K562 (cell line): ENCODE data around the gene CNTN4. TPM values are rescaled to one million over a fixed set of nuclear protein-coding genes. Genes with fewer than 3 reads are reported as not detected.
"Not testable (repeated sequence)": the region's sequence is repeated elsewhere in the genome, so short reads cannot be mapped to it uniquely, and the experiment has no call there.

ENCODE experiments used
- ATAC-seq: fragments of 200-7000 bp; cut with Tn5 transposase; 3 replicates; pipeline ENCODE4 v1.9.1; 2020; ENCODE audit warnings: moderate library complexity
- BruUV-seq: library from RNA; stranded (reverse); fragments of 400-500 nt; replicated peaks from 2 replicates; lab custom pipeline; 2021; lab: Mats Ljungman, UMichigan
- CTCF ChIA-PET: fragments of 300-600 bp; formaldehyde crosslinking; extraction: SDS; loops from one replicate; lab custom pipeline; 2021; ENCODE audit warnings: low intra/inter-chr PET ratio; lab: Yijun Ruan, JAX
- POLR2A ChIA-PET: fragments of 300-600, 350-650 bp; sonication (Branson Sonifier 250); formaldehyde crosslinking; extraction: SDS; loops from one replicate; lab custom pipeline; 2021; ENCODE audit warnings: antibody characterized with exemption, inconsistent platforms; lab: Yijun Ruan, JAX
- DNase-seq, 4 experiments: peaks; one replicate each; pipeline versions ENCODE4 v3.0.0 to v3.0.0-alpha.2; 2011 to 2018; ENCODE audit warnings: low spot score in 3 of 4, mixed read lengths in 3 of 4; ENCODE audit errors: extremely low read depth in 1 of 4
- FAIRE-seq: peaks from 2 replicates; lab custom pipeline; 2011; peaks lifted over from hg19 to GRCh38; lab: Jason Lieb, UNC
- H2AFZ ChIP-seq: 2 replicates; pipeline ENCODE4 v1.6.0; 2011; ENCODE audit warnings: low read depth, low read length, control low read depth, inconsistent platforms
- H3K27ac ChIP-seq: fragments of 200-600 bp; 3 replicates; pipeline ENCODE4 v1.8.0; 2011; ENCODE audit warnings: low read depth, mild to moderate bottlenecking, control low read depth, inconsistent platforms, low read length, moderate library complexity, mixed read lengths; ENCODE audit errors: extremely low read depth
- H3K27me3 ChIP-seq, 2 experiments: fragments of 300-600 bp in 1 of 2; 2 replicates in 1 of 2; 3 replicates in 1 of 2; pipeline versions ENCODE4 v1.6.0 to v1.8.0; 2011; ENCODE audit warnings: inconsistent platforms in 2 of 2, low read length in 2 of 2, mild to moderate bottlenecking in 1 of 2, mixed read lengths in 1 of 2, moderate library complexity in 1 of 2; ENCODE audit not compliant: control insufficient read depth in 2 of 2, insufficient read depth in 2 of 2
- H3K36me3 ChIP-seq: fragments of 300-600 bp; 3 replicates; pipeline ENCODE4 v1.8.0; 2011; ENCODE audit warnings: mild to moderate bottlenecking, low read length, inconsistent platforms; ENCODE audit not compliant: control insufficient read depth, insufficient read depth
- H3K4me1 ChIP-seq, 2 experiments: fragments of 200-600 bp in 1 of 2; replicated peaks in 1 of 2; 2 replicates in 1 of 2; 3 replicates in 1 of 2; pipeline versions ENCODE4 v1.5.1 to v1.8.0; 2011; ENCODE audit warnings: inconsistent platforms in 2 of 2, low read length in 2 of 2, mild to moderate bottlenecking in 1 of 2, mixed read lengths in 1 of 2, moderate library complexity in 1 of 2; ENCODE audit not compliant: control insufficient read depth in 2 of 2, insufficient read depth in 2 of 2
- H3K4me2 ChIP-seq: 2 replicates; pipeline ENCODE4 v1.6.1; 2011; ENCODE audit warnings: low read length, control low read depth, inconsistent platforms, mixed read lengths; ENCODE audit not compliant: insufficient read depth
- H3K4me3 ChIP-seq: fragments of 200-600 bp; sonication (generic), shearing (Covaris generic); 2 replicates; pipeline ENCODE4 v1.5.1; 2016; ENCODE audit warnings: control low read depth, inconsistent platforms
- H3K79me2 ChIP-seq: fragments of 200-600 bp; 3 replicates; pipeline ENCODE4 v1.8.0; 2011; ENCODE audit warnings: low read length, inconsistent platforms; ENCODE audit not compliant: control insufficient read depth, insufficient read depth
- H3K9ac ChIP-seq, 2 experiments: 2 replicates each; pipeline versions ENCODE4 v1.6.0 to v1.6.1; 2011; ENCODE audit warnings: low read depth in 2 of 2, low read length in 2 of 2, control low read depth in 1 of 2, inconsistent platforms in 1 of 2, mild to moderate bottlenecking in 1 of 2, mixed read lengths in 1 of 2; ENCODE audit not compliant: insufficient read depth in 1 of 2
- H3K9me1 ChIP-seq: one replicate; pipeline ENCODE4 v1.6.0; 2011; ENCODE audit warnings: inconsistent platforms, mild to moderate bottlenecking, low read length, moderate library complexity; ENCODE audit not compliant: control insufficient read depth, insufficient read depth
- H3K9me3 ChIP-seq: replicated peaks from 2 replicates; pipeline ENCODE4 v1.5.1; 2011; ENCODE audit warnings: low read depth, low read length, inconsistent platforms; ENCODE audit not compliant: control insufficient read depth, insufficient read depth
- H4K20me1 ChIP-seq: replicated peaks from 2 replicates; pipeline ENCODE4 v1.6.1; 2011; ENCODE audit warnings: low read length, inconsistent platforms, mixed read lengths; ENCODE audit not compliant: control insufficient read depth, insufficient read depth
- ZNF717 ChIP-seq: fragments of 250-450 bp; sonication (Bioruptor Pico); IDR thresholded peaks from 2 replicates; pipeline ENCODE4 v1.5.0; 2021
- WGBS: fragments of 100-300 bp; shearing (Covaris generic); methylation state at CpG from one replicate; pipeline ENCODE4 v1.1.6; 2016; ENCODE audit warnings: low coverage, mixed read lengths; ENCODE audit not compliant: insufficient coverage; ENCODE audit errors: missing lambda C conversion rate; 5-methylcytosine and 5-hydroxymethylcytosine counted together
- in situ Hi-C: fragments of 300-500 bp; cut with MboI; formaldehyde crosslinking; loops from 4 replicates; pipeline ENCODE4 v1.15.0; 2018; ENCODE audit warnings: inconsistent platforms, mixed read lengths
- intact Hi-C: fragments of 100-400 bp; cut with micrococcal nuclease; formaldehyde crosslinking; loops from 2 replicates; pipeline ENCODE4 v1.14.2; 2022
- polyA plus RNA-seq, 8 experiments: library from polyadenylated mRNA; depleted of rRNA in 4 of 8; stranded (reverse) in 5 of 8; unstranded in 3 of 8; fragments of >200 nt; fragmentation: Nextera tagmentation in 2 of 8; fragmentation: Illumina TruSeq in 1 of 8; extraction: Ambion mirVana in 2 of 8; extraction: Trizol in 1 of 8; gene quantifications; 2 replicates each; pipeline versions ENCODE4 v1.2.1 to v1.2.3, GENCODE V29; 2011 to 2014; ENCODE audit warnings: inconsistent platforms in 1 of 8, missing spikeins in 1 of 8
- total RNA-seq, 7 experiments: library from RNA; depleted of rRNA in 6 of 7; stranded (reverse); fragments of >200 nt in 6 of 7; fragmentation: Illumina TruSeq in 2 of 7; extraction: Trizol in 2 of 7; gene quantifications; 2 replicates each; pipeline versions ENCODE4 v1.2.1 to v1.2.3, GENCODE V29; 2011 to 2021; ENCODE audit warnings: low replicate concordance in 1 of 7
- TF ChIP-seq, protein P1 (sequence below): fragments of 450-650 bp; IDR thresholded peaks from 2 replicates; pipeline ENCODE4 v1.6.1; 2016; ENCODE audit warnings: low read depth

Gene CNTN4
- total and polyA plus RNA-seq, 9 of the 15 experiments (the other 6 are each of a cell fraction or from before 2014, with no cell fraction given) = not detected

DNA sequence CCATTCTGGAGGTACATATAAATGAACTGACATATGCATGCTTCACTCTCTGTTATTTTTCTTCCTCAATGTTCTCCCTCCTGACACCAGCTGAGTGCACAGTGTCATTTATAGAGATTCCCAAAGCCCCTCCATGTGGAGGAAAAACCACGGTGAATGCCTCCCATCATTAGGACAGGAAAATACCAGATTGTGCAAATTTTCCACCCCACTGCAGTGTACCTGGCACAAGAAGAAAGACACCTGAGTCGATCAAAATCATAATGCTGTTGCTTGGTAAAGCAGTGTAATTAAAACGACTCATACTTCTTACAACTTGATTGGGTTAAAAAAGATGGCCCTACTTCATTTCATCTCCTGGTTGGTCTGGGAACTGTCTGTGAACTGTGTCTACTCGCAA lies 720.9 kb downstream of the CNTN4 start (continued):
- TF ChIP-seq, protein P1, sequence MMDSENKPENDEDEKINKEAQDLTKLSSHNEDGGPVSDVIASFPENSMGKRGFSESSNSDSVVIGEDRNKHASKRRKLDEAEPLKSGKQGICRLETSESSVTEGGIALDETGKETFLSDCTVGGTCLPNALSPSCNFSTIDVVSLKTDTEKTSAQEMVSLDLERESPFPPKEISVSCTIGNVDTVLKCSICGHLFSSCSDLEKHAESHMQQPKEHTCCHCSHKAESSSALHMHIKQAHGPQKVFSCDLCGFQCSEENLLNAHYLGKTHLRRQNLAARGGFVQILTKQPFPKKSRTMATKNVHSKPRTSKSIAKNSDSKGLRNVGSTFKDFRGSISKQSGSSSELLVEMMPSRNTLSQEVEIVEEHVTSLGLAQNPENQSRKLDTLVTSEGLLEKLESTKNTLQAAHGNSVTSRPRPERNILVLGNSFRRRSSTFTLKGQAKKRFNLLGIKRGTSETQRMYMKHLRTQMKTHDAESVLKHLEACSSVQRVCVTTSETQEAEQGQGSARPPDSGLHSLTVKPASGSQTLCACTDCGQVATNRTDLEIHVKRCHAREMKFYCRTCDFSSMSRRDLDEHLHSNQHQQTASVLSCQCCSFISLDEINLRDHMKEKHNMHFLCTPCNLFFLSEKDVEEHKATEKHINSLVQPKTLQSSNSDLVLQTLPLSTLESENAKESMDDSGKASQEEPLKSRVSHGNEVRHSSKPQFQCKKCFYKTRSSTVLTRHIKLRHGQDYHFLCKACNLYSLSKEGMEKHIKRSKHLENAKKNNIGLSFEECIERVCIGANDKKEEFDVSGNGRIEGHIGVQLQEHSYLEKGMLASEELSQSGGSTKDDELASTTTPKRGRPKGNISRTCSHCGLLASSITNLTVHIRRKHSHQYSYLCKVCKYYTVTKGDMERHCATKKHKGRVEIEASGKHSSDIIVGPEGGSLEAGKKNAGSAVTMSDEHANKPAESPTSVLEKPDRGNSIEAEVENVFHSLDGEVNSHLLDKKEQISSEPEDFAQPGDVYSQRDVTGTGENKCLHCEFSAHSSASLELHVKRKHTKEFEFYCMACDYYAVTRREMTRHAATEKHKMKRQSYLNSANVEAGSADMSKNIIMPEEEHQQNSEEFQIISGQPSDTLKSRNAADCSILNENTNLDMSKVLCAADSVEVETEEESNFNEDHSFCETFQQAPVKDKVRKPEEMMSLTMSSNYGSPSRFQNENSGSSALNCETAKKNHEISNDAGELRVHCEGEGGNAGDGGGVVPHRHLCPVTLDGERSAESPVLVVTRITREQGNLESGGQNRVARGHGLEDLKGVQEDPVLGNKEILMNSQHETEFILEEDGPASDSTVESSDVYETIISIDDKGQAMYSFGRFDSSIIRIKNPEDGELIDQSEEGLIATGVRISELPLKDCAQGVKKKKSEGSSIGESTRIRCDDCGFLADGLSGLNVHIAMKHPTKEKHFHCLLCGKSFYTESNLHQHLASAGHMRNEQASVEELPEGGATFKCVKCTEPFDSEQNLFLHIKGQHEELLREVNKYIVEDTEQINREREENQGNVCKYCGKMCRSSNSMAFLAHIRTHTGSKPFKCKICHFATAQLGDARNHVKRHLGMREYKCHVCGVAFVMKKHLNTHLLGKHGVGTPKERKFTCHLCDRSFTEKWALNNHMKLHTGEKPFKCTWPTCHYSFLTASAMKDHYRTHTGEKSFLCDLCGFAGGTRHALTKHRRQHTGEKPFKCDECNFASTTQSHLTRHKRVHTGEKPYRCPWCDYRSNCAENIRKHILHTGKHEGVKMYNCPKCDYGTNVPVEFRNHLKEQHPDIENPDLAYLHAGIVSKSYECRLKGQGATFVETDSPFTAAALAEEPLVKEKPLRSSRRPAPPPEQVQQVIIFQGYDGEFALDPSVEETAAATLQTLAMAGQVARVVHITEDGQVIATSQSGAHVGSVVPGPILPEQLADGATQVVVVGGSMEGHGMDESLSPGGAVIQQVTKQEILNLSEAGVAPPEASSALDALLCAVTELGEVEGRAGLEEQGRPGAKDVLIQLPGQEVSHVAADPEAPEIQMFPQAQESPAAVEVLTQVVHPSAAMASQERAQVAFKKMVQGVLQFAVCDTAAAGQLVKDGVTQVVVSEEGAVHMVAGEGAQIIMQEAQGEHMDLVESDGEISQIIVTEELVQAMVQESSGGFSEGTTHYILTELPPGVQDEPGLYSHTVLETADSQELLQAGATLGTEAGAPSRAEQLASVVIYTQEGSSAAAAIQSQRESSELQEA = no peak
- no peak for TF ChIP-seq ZNF717

DNA sequence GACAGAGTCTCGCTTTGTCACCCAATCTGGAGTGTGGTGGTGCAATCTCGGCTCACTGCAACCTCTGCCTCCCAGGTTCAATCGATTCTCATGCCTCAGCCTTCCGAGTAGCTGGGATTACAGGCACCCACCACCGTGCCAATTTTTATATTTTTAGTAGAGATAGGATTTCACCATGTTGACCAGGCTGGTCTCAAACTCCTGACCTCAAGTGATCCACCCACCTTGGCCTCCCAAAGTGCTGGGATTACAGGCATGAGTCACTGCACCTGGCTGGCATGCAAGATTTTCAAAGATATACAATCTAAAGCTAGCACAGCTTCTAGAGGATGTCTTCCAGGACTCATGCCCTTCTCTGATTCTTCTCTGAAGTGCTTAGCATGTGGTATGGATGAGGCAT lies 722.3 kb downstream of the CNTN4 start:
- H3K27ac ChIP-seq, CTCF ChIA-PET, H3K9me3 ChIP-seq, FAIRE-seq, ATAC-seq, H3K27me3 ChIP-seq, DNase-seq, H4K20me1 ChIP-seq, H3K36me3 ChIP-seq, H3K9me1 ChIP-seq, H2AFZ ChIP-seq, intact Hi-C loops, H3K4me3 ChIP-seq, H3K9ac ChIP-seq, H3K79me2 ChIP-seq, H3K4me2 ChIP-seq, H3K4me1 ChIP-seq, BruUV-seq, in situ Hi-C loops, POLR2A ChIA-PET: not testable (repeated sequence)
- WGBS = 2% methylated on average over 5 of the region's 5 CpGs
